Nephron progenitor cell (in vitro differentiated cells): ENCODE results near the gene MFAP4.

Experiments used
- DNase-seq: peaks from one replicate; pipeline ENCODE4 v3.0.0; 2021
- H3K27ac Mint-ChIP-seq: 2 replicates; pipeline ENCODE4 v1.8.0; 2021; ENCODE audit warnings: mild to moderate bottlenecking, moderate library complexity, mixed read lengths
- H3K27me3 Mint-ChIP-seq: 2 replicates; pipeline ENCODE4 v1.8.0; 2021; ENCODE audit warnings: mild to moderate bottlenecking, low read depth, mixed read lengths; ENCODE audit not compliant: poor library complexity
- H3K36me3 Mint-ChIP-seq: 2 replicates; pipeline ENCODE4 v1.8.0; 2021; ENCODE audit warnings: low read depth, mixed read lengths
- H3K4me1 Mint-ChIP-seq: 2 replicates; pipeline ENCODE4 v1.8.0; 2021; ENCODE audit warnings: mixed read lengths
- H3K4me3 Mint-ChIP-seq: 2 replicates; pipeline ENCODE4 v1.8.0; 2021; ENCODE audit warnings: mild to moderate bottlenecking, moderate library complexity, mixed read lengths
- H3K9me3 Mint-ChIP-seq: 2 replicates; pipeline ENCODE4 v1.8.0; 2021; ENCODE audit warnings: mild to moderate bottlenecking, moderate library complexity, mixed read lengths
- TF ChIP-seq, protein P1 (sequence below): fragments of 200-600 bp; sonication (generic); IDR thresholded peaks from 2 replicates; pipeline ENCODE4 v1.5.0; 2021; ENCODE audit warnings: antibody characterized with exemption

MFAP4 gene

DNA sequence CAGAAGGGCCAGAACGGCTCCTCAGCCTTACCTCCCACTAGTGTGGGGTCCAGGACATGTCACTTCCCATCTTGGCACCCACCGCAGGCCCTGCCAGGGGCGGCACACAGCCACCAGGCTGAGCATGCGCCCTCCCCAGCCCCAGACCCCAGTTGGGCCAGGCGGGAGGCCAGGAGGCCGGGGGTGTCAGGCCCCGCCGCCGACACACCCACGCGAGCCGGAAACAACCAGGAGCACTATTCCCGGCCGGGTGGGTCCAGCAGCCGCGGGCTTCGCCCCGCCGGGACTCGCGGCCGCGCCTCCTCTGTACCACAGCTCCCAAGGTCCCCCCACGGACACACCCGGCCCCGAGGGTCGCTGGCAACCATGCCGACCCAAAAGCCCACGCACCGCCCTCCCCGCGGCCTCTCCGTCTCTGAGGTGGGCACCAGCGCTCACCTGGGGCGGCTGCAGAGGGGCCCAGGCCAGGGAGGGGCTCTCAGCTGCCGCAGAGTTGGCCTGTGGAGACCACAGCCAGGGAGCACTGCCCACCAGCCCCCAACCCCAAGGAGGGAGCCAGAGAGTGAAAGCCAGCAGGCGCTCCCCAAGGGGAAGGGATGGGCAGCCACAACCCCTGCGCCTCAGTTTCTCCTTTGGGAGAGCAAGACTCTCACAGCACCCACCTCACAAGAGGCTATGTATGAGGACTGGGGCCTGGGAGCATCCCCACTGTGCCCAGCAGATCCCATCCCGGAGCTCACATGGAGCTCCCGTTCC is 42.5 kb downstream of the MFAP4 start:
- H3K36me3 Mint-ChIP-seq = no peaks in the 10 kb centered on the region
- H3K27ac Mint-ChIP-seq = no peak overlapping the region
- TF ChIP-seq, protein P1, sequence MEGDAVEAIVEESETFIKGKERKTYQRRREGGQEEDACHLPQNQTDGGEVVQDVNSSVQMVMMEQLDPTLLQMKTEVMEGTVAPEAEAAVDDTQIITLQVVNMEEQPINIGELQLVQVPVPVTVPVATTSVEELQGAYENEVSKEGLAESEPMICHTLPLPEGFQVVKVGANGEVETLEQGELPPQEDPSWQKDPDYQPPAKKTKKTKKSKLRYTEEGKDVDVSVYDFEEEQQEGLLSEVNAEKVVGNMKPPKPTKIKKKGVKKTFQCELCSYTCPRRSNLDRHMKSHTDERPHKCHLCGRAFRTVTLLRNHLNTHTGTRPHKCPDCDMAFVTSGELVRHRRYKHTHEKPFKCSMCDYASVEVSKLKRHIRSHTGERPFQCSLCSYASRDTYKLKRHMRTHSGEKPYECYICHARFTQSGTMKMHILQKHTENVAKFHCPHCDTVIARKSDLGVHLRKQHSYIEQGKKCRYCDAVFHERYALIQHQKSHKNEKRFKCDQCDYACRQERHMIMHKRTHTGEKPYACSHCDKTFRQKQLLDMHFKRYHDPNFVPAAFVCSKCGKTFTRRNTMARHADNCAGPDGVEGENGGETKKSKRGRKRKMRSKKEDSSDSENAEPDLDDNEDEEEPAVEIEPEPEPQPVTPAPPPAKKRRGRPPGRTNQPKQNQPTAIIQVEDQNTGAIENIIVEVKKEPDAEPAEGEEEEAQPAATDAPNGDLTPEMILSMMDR = no peak
- DNase-seq = no peak
- H3K4me1 Mint-ChIP-seq = peaks cover 47% of the 10 kb centered on the region
- H3K9me3 Mint-ChIP-seq = no peaks in the 10 kb centered on the region
- peaks cover 4% of the 10 kb centered on the region for H3K27me3 Mint-ChIP-seq
- H3K4me3 Mint-ChIP-seq = no peak overlapping the region

DNA sequence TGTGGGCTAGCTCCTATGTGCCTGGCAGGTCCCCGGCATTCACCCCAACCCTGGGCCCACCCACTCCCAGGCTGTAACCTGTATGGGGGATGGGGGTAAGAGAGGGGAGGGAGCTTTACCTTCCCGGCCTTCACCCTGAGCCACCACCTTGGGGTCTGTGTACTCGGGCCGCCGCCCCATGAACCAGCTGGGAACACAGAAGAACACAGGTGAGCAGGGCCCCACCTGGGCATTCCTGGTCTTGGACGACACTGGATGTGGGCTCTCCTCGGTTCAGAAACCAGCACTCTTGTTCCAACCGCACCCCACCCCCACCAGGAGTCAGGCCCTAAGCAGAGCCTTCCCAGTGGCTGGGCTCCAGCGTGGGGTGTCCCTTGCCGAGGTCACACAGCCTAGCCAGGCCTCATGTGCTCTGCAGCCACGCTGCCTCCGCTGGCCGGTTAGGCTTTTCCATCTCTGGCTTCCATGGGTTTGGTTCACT is 43.3 kb downstream of the MFAP4 start:
- H3K27me3 Mint-ChIP-seq = peaks cover 4% of the 10 kb centered on the region
- no peak overlapping the region for H3K4me3 Mint-ChIP-seq
- H3K4me1 Mint-ChIP-seq = peaks cover 55% of the 10 kb centered on the region
- H3K27ac Mint-ChIP-seq = no peak overlapping the region
- no peak for DNase-seq
- no peaks in the 10 kb centered on the region for H3K9me3 Mint-ChIP-seq
- H3K36me3 Mint-ChIP-seq = no peaks in the 10 kb centered on the region
- TF ChIP-seq, protein P1 = no peak

DNA sequence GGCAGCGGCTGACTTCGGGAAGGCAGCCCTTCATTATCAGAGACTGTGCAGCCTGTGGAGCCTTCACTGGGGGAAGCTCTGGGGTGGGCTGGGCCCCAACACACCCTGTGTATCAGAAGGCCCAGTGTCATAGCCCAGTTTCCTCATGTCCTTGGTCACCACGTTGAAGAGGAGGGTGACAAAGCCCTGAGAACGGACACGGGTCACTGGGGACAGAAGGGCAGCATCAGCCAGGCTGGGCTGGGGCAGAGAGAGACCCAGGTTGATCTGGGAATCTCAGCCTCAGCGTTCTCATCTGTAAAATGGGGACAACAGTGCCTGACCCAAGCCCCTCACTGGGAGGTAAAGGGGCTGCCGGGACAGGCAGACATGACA is 43.7 kb downstream of the MFAP4 start:
- H3K36me3 Mint-ChIP-seq = no peaks in the 10 kb centered on the region
- DNase-seq = no peak
- no peaks in the 10 kb centered on the region for H3K9me3 Mint-ChIP-seq
- peaks cover 4% of the 10 kb centered on the region for H3K27me3 Mint-ChIP-seq
- TF ChIP-seq, protein P1 = no peak
- H3K4me1 Mint-ChIP-seq = peaks cover 60% of the 10 kb centered on the region
- H3K4me3 Mint-ChIP-seq = no peak overlapping the region
- no peak overlapping the region for H3K27ac Mint-ChIP-seq

DNA sequence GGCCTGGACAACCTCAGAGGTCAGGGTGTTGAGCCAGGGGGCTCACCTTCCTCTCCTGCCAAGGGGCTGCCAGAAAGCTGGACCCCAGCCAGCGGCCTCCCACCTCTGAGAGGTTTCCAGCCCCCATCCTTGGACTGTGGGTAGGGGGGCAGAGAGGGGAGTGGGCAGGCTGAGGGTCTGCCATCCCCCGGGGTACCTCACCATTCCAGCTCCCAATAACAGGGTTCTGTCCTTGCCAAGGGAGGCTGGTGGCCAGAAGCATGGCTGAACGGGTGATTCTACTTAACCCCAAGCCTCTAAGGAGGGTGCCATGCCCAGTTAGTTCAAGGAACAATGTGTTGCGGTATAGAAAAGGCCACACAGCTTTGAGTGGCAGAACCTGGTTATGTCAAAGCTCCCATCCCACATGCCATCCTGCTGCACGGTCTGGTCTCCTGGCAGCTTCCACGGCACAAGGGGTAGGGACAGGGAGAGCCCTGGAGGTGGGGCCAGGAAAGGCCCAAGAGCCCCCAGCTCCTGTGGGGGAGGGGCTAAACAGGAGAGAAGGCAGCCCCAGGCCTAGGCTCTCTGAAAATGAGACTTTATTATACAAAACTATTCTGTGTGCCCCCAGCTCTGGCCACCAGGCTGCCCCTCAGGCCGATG is 44.3 kb downstream of the MFAP4 start:
- Mint-ChIP-seq H3K4me3 (no peak overlapping the region), H3K36me3 (no peaks in the 10 kb centered on the region), H3K4me1 (peaks cover 63% of the 10 kb centered on the region), H3K9me3 (no peaks in the 10 kb centered on the region), H3K27me3 (peaks cover 4% of the 10 kb centered on the region), H3K27ac (no peak overlapping the region)
- TF ChIP-seq, protein P1 = no peak
- DNase-seq = no peak

DNA sequence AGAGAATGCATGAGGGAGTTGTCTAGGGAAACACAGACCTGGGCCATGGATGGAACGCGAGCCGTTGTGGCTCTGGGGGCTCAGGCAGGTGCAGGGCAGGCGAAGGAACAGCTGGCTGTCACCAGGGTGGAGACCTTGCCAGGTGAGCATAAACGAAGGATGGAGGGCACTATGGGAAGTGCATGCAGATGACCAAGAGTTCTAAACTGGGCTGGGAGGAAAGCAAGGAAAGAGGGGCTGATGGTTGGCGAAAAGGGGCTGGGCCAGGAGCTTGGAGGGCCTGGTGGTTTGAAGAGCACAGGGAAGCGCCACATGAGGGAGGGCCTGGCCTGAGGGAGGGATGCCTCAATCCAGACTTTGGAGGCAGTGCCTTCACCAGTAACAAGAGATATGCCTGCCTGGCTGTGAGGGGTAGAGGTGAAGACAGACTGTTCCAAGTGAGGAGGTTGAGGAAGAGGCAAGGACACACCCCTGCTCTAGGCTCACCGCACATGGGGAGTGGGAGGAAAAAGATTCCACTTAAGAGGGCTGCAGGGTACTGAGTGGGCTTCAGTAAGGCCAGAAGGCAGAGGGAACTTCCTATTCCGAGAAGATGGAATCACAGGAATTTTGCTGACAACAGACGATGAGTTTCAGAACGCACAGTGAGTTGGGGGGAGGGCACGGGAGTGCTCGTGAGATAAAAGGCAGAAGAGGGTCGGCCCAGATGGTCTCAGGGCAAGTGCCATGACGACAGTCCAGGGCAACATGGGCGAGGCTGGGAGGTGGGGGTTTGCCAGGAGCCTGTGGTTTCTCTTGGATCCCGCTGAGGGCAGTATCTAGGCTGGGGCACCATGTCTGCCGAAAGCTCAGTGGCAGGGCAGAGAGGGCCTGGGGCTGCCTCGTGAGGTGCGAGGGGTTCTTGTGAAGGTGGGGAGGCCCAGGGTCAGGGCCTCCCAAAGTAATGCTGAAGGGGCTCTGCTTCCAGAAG is 45.1 kb downstream of the MFAP4 start:
- TF ChIP-seq, protein P1 = no peak
- Mint-ChIP-seq H3K27me3 (peaks cover 4% of the 10 kb centered on the region), H3K9me3 (no peaks in the 10 kb centered on the region), H3K27ac (peak overlapping the region; percentile 92), H3K36me3 (no peaks in the 10 kb centered on the region), H3K4me1 (peaks cover 63% of the 10 kb centered on the region), H3K4me3 (peak overlapping the region; percentile 10)
- no peak for DNase-seq
